Hepatocyte (in vitro differentiated cells): ENCODE results near the gene CRIM1. TPM values are rescaled to one million over a fixed set of nuclear protein-coding genes. Genes with fewer than 3 reads are reported as not detected.

Experiments
- DNase-seq: peaks from one replicate; pipeline ENCODE4 v3.0.0-alpha.2; 2016; ENCODE audit warnings: low spot score
- H2AFZ ChIP-seq: fragments of 200-600 bp; sonication (generic); 2 replicates; pipeline ENCODE4 v1.6.0; 2016; ENCODE audit warnings: antibody characterized with exemption, mild to moderate bottlenecking
- H3K27ac ChIP-seq: fragments of 200-600 bp; sonication (generic); 2 replicates; pipeline ENCODE4 v1.5.1; 2016; ENCODE audit warnings: mild to moderate bottlenecking
- H3K27me3 ChIP-seq: fragments of 200-600 bp; sonication (generic); 2 replicates; pipeline ENCODE4 v1.6.1; 2016
- H3K36me3 ChIP-seq: fragments of 200-600 bp; sonication (generic); replicated peaks from 2 replicates; pipeline ENCODE4 v1.5.1; 2016; ENCODE audit warnings: low read depth; ENCODE audit not compliant: insufficient read depth
- H3K4me1 ChIP-seq: fragments of 200-600 bp; sonication (generic); 2 replicates; pipeline ENCODE4 v1.5.1; 2016; ENCODE audit warnings: mild to moderate bottlenecking, moderate library complexity; ENCODE audit not compliant: insufficient read depth
- H3K4me2 ChIP-seq: fragments of 200-600 bp; sonication (generic); 2 replicates; pipeline ENCODE4 v1.6.0; 2016
- H3K4me3 ChIP-seq: fragments of 200-600 bp; sonication (generic); 2 replicates; pipeline ENCODE4 v1.5.1; 2016; ENCODE audit warnings: mild to moderate bottlenecking
- H3K79me2 ChIP-seq: fragments of 200-600 bp; sonication (generic); 2 replicates; pipeline ENCODE4 v1.6.0; 2017; ENCODE audit warnings: mild to moderate bottlenecking
- H3K9me2 ChIP-seq: fragments of 200-600 bp; sonication (generic); replicated peaks from 2 replicates; pipeline ENCODE4 v1.6.0; 2017; ENCODE audit warnings: mild to moderate bottlenecking; ENCODE audit not compliant: insufficient read depth
- H3K9me3 ChIP-seq: fragments of 200-600 bp; sonication (generic); 2 replicates; pipeline ENCODE4 v1.5.1; 2016; ENCODE audit warnings: low read depth, mild to moderate bottlenecking
- H4K20me1 ChIP-seq: fragments of 200-600 bp; sonication (generic); 2 replicates; pipeline ENCODE4 v1.6.0; 2016; ENCODE audit warnings: mild to moderate bottlenecking; ENCODE audit not compliant: insufficient read depth, poor library complexity, severe bottlenecking
- EZH2 ChIP-seq: fragments of 200-600 bp; sonication (generic); IDR thresholded peaks from 2 replicates; pipeline ENCODE4 v1.6.1; 2016; ENCODE audit warnings: antibody characterized with exemption, mild to moderate bottlenecking, borderline replicate concordance
- EZH2phosphoT487 ChIP-seq: fragments of 200-600 bp; sonication (generic); IDR thresholded peaks from one replicate; pipeline ENCODE4 v1.6.1; 2018; ENCODE audit warnings: antibody characterized with exemption, mild to moderate bottlenecking, low read depth, moderate library complexity; ENCODE audit not compliant: unreplicated experiment, severe bottlenecking
- WGBS: methylation state at CpG from one replicate; pipeline ENCODE4 v1.1.6; 2016; ENCODE audit warnings: low lambda C conversion rate; ENCODE audit errors: missing lambda C conversion rate; 5-methylcytosine and 5-hydroxymethylcytosine counted together
- polyA plus RNA-seq: library from polyadenylated mRNA; unstranded; fragments of >200 nt; fragmentation: Nextera tagmentation; extraction: Ambion mirVana; gene quantifications from 2 replicates; pipeline ENCODE4 v1.2.1, GENCODE V29; 2016
- total RNA-seq: library from RNA; depleted of rRNA; stranded (reverse); fragments of >200 nt; gene quantifications from 2 replicates; pipeline ENCODE4 v1.2.3, GENCODE V29; 2014
- TF ChIP-seq, protein P1 (sequence below): fragments of 200-600 bp; sonication (generic); IDR thresholded peaks from 2 replicates; pipeline ENCODE4 v1.5.1; 2016; ENCODE audit warnings: antibody characterized with exemption, mild to moderate bottlenecking; ENCODE audit not compliant: poor library complexity

The CRIM1 gene
- total and polyA plus RNA-seq, 2 experiments from 2014 or later, result 23.0 to 40.8 TPM

DNA sequence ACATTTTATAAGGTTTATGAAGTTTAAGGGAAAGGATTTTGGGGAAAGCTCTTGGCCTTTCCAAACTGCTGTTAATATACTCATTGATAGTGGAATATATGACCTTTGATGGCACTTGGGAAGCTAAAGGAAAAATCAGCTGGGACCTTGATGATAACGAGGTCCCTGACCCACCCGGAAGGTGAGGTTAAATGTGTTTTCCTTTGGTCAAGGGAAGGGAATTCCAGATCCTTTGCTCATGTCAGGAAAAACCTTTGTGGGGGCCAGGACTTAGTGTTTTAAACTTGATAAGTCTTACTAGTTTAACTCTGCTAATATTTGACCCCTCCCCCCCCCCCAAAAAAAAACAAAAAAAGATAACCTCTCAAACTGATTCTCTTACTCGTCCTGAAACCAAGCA is 50.7 kb downstream of the CRIM1 start:
- 64% methylated on average over 3 of the region's 3 CpGs for WGBS

DNA sequence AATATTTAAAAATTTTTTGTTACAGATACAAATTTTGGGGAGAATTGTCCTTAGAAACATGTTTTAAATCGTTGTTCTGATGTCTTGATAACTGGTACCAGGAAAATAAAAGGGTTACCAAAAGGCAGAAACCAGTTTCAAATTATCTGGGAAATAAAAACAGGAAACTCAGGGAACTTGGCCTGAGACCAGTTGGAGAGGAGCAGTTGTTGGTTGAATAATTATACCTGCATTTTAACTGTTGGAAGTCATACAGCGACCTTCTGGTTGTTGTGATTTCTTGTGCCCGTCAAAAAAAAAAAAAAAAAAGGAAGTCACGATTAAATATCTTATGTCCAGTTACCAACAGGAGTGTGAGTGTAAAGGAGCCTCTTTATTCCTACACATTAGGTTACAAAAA is 51.8 kb downstream of the CRIM1 start:
- Histone ChIP-seq H2AFZ (no peak overlapping the region), H3K4me2 (no peak overlapping the region), H3K27me3 (no peaks in the 10 kb centered on the region), H3K79me2 (peaks cover 44% of the 10 kb centered on the region), H3K36me3 (no peaks in the 10 kb centered on the region), H3K27ac (no peak overlapping the region), H4K20me1 (no peaks in the 10 kb centered on the region), H3K4me1 (no peaks in the 10 kb centered on the region), H3K4me3 (no peak overlapping the region), H3K9me3 (no peaks in the 10 kb centered on the region), H3K9me2 (no peaks in the 10 kb centered on the region)
- TF ChIP-seq EZH2, result no peak
- TF ChIP-seq, protein P1, sequence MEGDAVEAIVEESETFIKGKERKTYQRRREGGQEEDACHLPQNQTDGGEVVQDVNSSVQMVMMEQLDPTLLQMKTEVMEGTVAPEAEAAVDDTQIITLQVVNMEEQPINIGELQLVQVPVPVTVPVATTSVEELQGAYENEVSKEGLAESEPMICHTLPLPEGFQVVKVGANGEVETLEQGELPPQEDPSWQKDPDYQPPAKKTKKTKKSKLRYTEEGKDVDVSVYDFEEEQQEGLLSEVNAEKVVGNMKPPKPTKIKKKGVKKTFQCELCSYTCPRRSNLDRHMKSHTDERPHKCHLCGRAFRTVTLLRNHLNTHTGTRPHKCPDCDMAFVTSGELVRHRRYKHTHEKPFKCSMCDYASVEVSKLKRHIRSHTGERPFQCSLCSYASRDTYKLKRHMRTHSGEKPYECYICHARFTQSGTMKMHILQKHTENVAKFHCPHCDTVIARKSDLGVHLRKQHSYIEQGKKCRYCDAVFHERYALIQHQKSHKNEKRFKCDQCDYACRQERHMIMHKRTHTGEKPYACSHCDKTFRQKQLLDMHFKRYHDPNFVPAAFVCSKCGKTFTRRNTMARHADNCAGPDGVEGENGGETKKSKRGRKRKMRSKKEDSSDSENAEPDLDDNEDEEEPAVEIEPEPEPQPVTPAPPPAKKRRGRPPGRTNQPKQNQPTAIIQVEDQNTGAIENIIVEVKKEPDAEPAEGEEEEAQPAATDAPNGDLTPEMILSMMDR, result no peak
- TF ChIP-seq EZH2phosphoT487, result no peak
- no peak for DNase-seq
- 95% methylated on average over 4 of the region's 4 CpGs for WGBS

More for the DNA sequence above, 50.7 kb downstream of the CRIM1 start:
- Histone ChIP-seq H3K9me3 (no peaks in the 10 kb centered on the region), H3K4me3 (no peak overlapping the region), H3K27me3 (no peaks in the 10 kb centered on the region), H3K79me2 (peaks cover 51% of the 10 kb centered on the region), H3K4me1 (no peaks in the 10 kb centered on the region), H3K27ac (no peak overlapping the region), H4K20me1 (no peaks in the 10 kb centered on the region), H3K4me2 (no peak overlapping the region), H3K36me3 (no peaks in the 10 kb centered on the region), H2AFZ (no peak overlapping the region), H3K9me2 (no peaks in the 10 kb centered on the region)
- no peak for DNase-seq
- no peak for TF ChIP-seq EZH2
- TF ChIP-seq EZH2phosphoT487, result no peak
- TF ChIP-seq, protein P1, result no peak

DNA sequence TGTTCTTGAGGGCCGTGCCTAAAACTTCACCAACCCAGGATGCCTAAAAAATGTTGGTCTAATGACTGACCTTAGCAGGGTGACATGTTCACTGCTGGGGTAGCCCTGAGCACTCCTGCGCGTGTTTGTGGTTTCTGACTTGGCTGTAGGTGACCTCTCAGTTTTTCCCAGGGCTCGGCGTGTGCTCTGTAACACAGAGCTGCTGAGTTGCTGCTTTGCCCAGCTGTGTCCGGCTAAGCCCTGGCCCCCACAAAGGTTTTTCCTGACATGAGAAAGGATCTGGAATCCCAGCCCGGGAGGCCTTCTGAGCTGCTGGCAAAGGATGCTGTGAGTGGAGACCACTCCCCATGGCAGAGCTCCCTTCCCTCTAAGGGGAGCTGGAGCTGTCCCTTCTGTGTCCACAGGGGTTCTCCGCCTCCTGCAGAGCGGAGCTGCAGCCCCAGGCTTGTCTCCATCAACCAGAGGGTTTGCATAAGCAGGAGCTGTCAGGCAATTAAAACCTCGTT is 52.7 kb downstream of the CRIM1 start:
- Histone ChIP-seq H3K4me2 (no peak overlapping the region), H3K27me3 (no peaks in the 10 kb centered on the region), H3K9me3 (no peaks in the 10 kb centered on the region), H3K27ac (no peak overlapping the region), H4K20me1 (no peaks in the 10 kb centered on the region), H3K9me2 (no peaks in the 10 kb centered on the region), H3K4me3 (no peak overlapping the region), H2AFZ (no peak overlapping the region), H3K79me2 (peaks cover 51% of the 10 kb centered on the region), H3K36me3 (no peaks in the 10 kb centered on the region), H3K4me1 (peaks cover under 1% of the 10 kb centered on the region)
- TF ChIP-seq, protein P1, result no peak
- no peak for TF ChIP-seq EZH2
- TF ChIP-seq EZH2phosphoT487, result no peak
- WGBS, result 81% methylated on average over 10 of the region's 10 CpGs
- DNase-seq, result no peak

DNA sequence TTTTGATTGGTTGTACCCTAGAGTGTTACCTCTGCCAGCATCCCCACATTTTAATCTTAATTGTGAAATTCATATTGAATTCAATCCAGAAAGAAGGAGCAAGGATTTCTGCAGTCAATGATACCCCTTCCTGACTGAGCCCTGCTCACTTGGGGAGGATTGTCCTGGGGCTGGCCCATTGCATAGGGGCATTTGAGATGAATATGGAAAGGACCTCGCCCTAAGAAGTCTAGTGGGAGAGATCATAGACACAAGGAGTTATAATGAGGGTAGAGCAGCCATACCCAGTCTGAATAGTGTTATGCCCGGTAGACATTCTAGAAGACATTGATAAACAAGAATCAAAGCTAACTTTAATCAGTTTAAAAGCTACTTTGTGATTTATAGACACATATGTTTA is 53.8 kb downstream of the CRIM1 start:
- Histone ChIP-seq H3K9me3 (no peaks in the 10 kb centered on the region), H3K36me3 (no peaks in the 10 kb centered on the region), H3K27me3 (no peaks in the 10 kb centered on the region), H3K4me2 (no peak overlapping the region), H3K27ac (no peak overlapping the region), H3K4me1 (peaks cover 6% of the 10 kb centered on the region), H3K9me2 (no peaks in the 10 kb centered on the region), H2AFZ (no peak overlapping the region), H3K4me3 (no peak overlapping the region), H4K20me1 (no peaks in the 10 kb centered on the region), H3K79me2 (peaks cover 52% of the 10 kb centered on the region)
- DNase-seq, result no peak
- 76% methylated on average over 2 of the region's 2 CpGs for WGBS
- no peak for TF ChIP-seq EZH2
- TF ChIP-seq EZH2phosphoT487, result no peak
- TF ChIP-seq, protein P1, result no peak
